DMS153 treated with DMSO at 0.1 percent for 48 hours (cell line): ENCODE measurements around the gene PRSS53.

Experiments used
- DNase-seq: peaks from one replicate; lab custom pipeline; 2025; ENCODE audit not compliant: unreplicated experiment; lab: John Stamatoyannopoulos, UW

Gene PRSS53

GRCh38 chr16:31099860-31100638, 11.3 kb upstream of the PRSS53 start:
- no peak for DNase-seq

GRCh38 chr16:31094424-31095120, 5.8 kb upstream of the PRSS53 start, which contains the start of gene VKORC1:
VKORC1 (minus strand) TSS chr16:31094797; CDS start chr16:31094729, 68 bp downstream.
- peak; percentile 96 for DNase-seq

GRCh38 chr16:31094088-31094423, 5.3 kb upstream of the PRSS53 start:
- no peak for DNase-seq

GRCh38 chr16:31093132-31093703, 4.5 kb upstream of the PRSS53 start:
- DNase-seq, result no peak

GRCh38 chr16:31092330-31092729, 3.6 kb upstream of the PRSS53 start:
- no peak for DNase-seq

- no peak for DNase-seq
Observed at GRCh38 chr16:31090540-31090939, 1.8 kb upstream of the PRSS53 start.

GRCh38 chr16:31089199-31089598, 456 bp upstream of the PRSS53 start:
- DNase-seq, result no peak

- no peak for DNase-seq
Observed at GRCh38 chr16:31087971-31088370, 772 bp downstream of the PRSS53 start.

- DNase-seq, result no peak
Observed at GRCh38 chr16:31087481-31087880, 1.3 kb downstream of the PRSS53 start.

GRCh38 chr16:31086629-31086906, 2.2 kb downstream of the PRSS53 start:
- DNase-seq, result no peak

GRCh38 chr16:31085873-31086628, 2.7 kb downstream of the PRSS53 start:
- no peak for DNase-seq

GRCh38 chr16:31085411-31085810, 3.3 kb downstream of the PRSS53 start:
- DNase-seq, result no peak

- no peak for DNase-seq
Observed at GRCh38 chr16:31084584-31085302, 4.0 kb downstream of the PRSS53 start.

- DNase-seq, result no peak
Observed at GRCh38 chr16:31083981-31084380, 4.8 kb downstream of the PRSS53 start.

GRCh38 chr16:31083556-31083955, 5.2 kb downstream of the PRSS53 start:
- DNase-seq, result no peak

GRCh38 chr16:31083081-31083480, 5.7 kb downstream of the PRSS53 start:
- no peak for DNase-seq

GRCh38 chr16:31082368-31083045, 6.2 kb downstream of the PRSS53 start:
- DNase-seq, result no peak

GRCh38 chr16:31081428-31082351, 7.1 kb downstream of the PRSS53 start:
- DNase-seq, result no peak

GRCh38 chr16:31080756-31081419, 7.9 kb downstream of the PRSS53 start:
- no peak for DNase-seq
